ENCODE data around the gene CA12.

CA12 gene

GRCh38 chr15:63389902-63390670 is 8.4 kb upstream of the CA12 start:
- H3K36me3 Mint-ChIP-seq, result no peaks in the 10 kb centered on the region
- no peak overlapping the region for H3K27ac Mint-ChIP-seq
- H3K9me3 Mint-ChIP-seq, result no peaks in the 10 kb centered on the region
- H3K4me3 Mint-ChIP-seq, result no peak overlapping the region
- H3K4me1 Mint-ChIP-seq, result peaks cover 10% of the 10 kb centered on the region
- ATAC-seq (no peak), DNase-seq (ENCODE audit: low spot score in 2 of 2) (no peak)

DNA sequence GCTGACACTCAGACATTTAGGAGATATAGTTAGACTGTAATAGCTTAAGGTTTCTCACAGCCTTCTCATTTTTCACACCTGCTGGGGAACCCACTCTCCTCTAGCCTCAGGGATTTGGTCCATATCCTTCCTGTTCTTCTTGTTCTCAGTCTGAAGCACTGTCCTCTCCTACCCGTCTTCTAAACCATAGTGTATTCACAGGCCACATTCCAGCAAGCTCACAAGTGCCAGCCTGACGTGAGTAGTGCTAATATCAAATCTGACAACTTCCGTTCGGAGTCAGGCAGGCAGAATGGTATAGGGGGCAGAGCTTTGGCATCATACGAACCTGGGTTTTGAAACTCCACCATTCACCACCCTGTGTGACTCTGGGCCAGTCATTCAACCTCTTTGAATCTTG is 6.9 kb upstream of the CA12 start:
- Mint-ChIP-seq H3K4me1 (peaks cover 10% of the 10 kb centered on the region), H3K36me3 (no peaks in the 10 kb centered on the region), H3K9me3 (no peaks in the 10 kb centered on the region), H3K27ac (no peak overlapping the region), H3K4me3 (no peak overlapping the region)
- ATAC-seq, result no peak
- DNase-seq (ENCODE audit: low spot score in 2 of 2), result no peak

- Mint-ChIP-seq H3K4me1 (peaks cover 9% of the 10 kb centered on the region), H3K36me3 (no peaks in the 10 kb centered on the region), H3K27ac (no peak overlapping the region), H3K4me3 (no peak overlapping the region), H3K9me3 (no peaks in the 10 kb centered on the region)
- ATAC-seq, result no peak
- no peak for DNase-seq (ENCODE audit: low spot score in 2 of 2)
Observed at GRCh38 chr15:63387748-63388493, 6.3 kb upstream of the CA12 start.

- Mint-ChIP-seq H3K9me3 (no peaks in the 10 kb centered on the region), H3K4me3 (no peak overlapping the region), H3K4me1 (peaks cover 9% of the 10 kb centered on the region), H3K36me3 (no peaks in the 10 kb centered on the region), H3K27ac (no peak overlapping the region)
- DNase-seq (ENCODE audit: low spot score in 2 of 2), result no peak
- no peak for ATAC-seq
Observed at GRCh38 chr15:63385911-63386531, 4.4 kb upstream of the CA12 start.

- no peak overlapping the region for H3K4me3 Mint-ChIP-seq
- no peak overlapping the region for H3K27ac Mint-ChIP-seq
- H3K4me1 Mint-ChIP-seq, result peaks cover 13% of the 10 kb centered on the region
- DNase-seq (ENCODE audit: low spot score in 2 of 2), result no peak
- H3K36me3 Mint-ChIP-seq, result no peaks in the 10 kb centered on the region
- H3K9me3 Mint-ChIP-seq, result no peaks in the 10 kb centered on the region
- no peak for ATAC-seq
Observed at GRCh38 chr15:63384906-63385305, 3.3 kb upstream of the CA12 start.

GRCh38 chr15:63382966-63383710 is 1.5 kb upstream of the CA12 start:
- ATAC-seq (peak; percentile 52), DNase-seq (ENCODE audit: low spot score in 2 of 2) (no peak)
- no peaks in the 10 kb centered on the region for H3K9me3 Mint-ChIP-seq
- no peak overlapping the region for H3K4me3 Mint-ChIP-seq
- H3K36me3 Mint-ChIP-seq, result no peaks in the 10 kb centered on the region
- H3K4me1 Mint-ChIP-seq, result peaks cover 13% of the 10 kb centered on the region
- no peak overlapping the region for H3K27ac Mint-ChIP-seq

DNA sequence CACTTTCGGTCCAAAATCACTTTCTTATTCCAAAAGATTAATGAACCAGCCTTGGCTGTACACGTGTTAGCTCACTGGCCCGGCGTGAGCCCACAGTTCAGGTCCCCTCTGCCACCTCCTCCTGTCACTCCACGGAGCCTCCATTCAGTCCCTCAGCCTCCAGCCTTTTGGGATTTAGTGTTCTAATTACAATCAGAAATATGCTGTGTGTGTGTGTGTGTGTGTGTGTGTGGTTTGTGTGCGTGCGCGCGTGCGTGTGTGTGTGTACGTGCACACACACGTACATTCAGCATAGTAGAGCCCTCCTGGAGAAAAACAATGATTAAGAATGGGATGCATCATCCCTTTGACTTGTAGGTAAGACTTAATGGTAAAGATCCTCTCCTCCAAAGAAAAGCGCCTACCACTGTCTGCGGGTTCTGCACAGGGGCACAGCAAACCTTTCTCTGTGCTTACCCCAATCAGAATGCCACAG is 801 bp downstream of the CA12 start:
- Mint-ChIP-seq H3K9me3 (no peaks in the 10 kb centered on the region), H3K4me3 (peak overlapping the region; percentile 55), H3K27ac (no peak overlapping the region), H3K36me3 (no peaks in the 10 kb centered on the region), H3K4me1 (peaks cover 23% of the 10 kb centered on the region)
- DNase-seq (ENCODE audit: low spot score in 2 of 2) (no peak), ATAC-seq (no peak)

GRCh38 chr15:63380151-63380807 is 1.4 kb downstream of the CA12 start:
- DNase-seq (ENCODE audit: low spot score in 2 of 2) (no peak), ATAC-seq (no peak)
- no peak overlapping the region for H3K4me3 Mint-ChIP-seq
- no peaks in the 10 kb centered on the region for H3K36me3 Mint-ChIP-seq
- H3K27ac Mint-ChIP-seq, result no peak overlapping the region
- peaks cover 29% of the 10 kb centered on the region for H3K4me1 Mint-ChIP-seq
- no peaks in the 10 kb centered on the region for H3K9me3 Mint-ChIP-seq

DNA sequence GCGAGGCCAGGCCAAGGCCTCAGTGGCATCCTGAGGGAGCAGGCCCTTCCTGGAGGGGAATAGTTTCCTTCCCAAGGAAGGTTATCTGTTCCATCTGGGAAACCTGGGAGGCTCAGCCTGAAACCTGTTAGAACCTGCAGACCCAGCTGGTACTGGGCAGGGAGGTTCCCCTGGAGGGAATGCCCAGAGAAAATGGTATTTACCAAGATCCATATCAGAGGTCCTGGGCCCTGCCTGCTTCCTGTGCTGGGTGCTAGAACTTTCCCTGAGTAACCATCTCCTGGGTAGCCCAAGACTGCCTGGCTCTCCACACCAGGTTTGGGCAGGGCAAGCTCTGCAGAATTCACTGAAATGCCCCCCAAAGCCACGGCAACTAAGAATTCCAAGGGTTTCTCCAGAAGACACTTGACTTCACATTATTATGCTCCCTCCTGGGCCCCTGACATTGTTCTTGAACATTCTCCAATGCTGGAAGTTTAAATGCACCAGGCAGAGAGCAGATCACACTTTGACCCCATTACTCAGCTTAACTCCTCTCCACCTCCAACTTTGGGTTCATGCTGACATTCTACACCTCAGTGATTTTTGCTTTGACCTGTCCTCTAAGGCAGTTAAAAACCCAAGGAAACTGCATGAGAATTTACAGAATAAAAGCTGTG is 2.0 kb downstream of the CA12 start:
- H3K9me3 Mint-ChIP-seq, result no peaks in the 10 kb centered on the region
- no peak for DNase-seq (ENCODE audit: low spot score in 2 of 2)
- no peak overlapping the region for H3K27ac Mint-ChIP-seq
- ATAC-seq, result no peak
- no peaks in the 10 kb centered on the region for H3K36me3 Mint-ChIP-seq
- peaks cover 35% of the 10 kb centered on the region for H3K4me1 Mint-ChIP-seq
- H3K4me3 Mint-ChIP-seq, result no peak overlapping the region

DNA sequence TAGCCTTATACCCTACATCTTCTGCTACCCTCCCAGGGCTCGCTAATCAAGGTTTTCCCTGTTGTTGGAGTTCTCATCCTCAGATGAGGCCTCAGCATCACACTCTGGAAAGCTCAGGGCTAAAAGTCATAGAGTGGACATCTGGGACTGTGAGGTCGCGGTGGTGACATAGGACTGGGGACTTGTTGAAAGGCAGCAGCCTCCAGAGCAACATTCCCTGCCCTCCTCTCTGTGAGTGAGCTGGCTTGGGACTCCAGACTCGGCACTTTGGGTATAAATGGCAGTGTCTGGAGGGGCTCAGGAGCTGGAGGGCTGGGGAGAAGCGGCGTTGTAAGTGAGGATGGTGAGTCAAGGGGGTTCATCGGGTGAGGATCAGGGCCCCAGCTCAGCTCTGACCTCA is 2.7 kb downstream of the CA12 start:
- ATAC-seq (no peak), DNase-seq (ENCODE audit: low spot score in 2 of 2) (no peak)
- no peaks in the 10 kb centered on the region for H3K36me3 Mint-ChIP-seq
- H3K27ac Mint-ChIP-seq, result no peak overlapping the region
- peaks cover 42% of the 10 kb centered on the region for H3K4me1 Mint-ChIP-seq
- H3K4me3 Mint-ChIP-seq, result no peak overlapping the region
- H3K9me3 Mint-ChIP-seq, result no peaks in the 10 kb centered on the region

- H3K4me3 Mint-ChIP-seq, result peak overlapping the region; percentile 34
- H3K27ac Mint-ChIP-seq, result peak overlapping the region; percentile 23
- H3K36me3 Mint-ChIP-seq, result no peaks in the 10 kb centered on the region
- ATAC-seq (peak; percentile 75), DNase-seq (ENCODE audit: low spot score in 2 of 2) (peak; percentile 26 to 67)
- peaks cover 47% of the 10 kb centered on the region for H3K4me1 Mint-ChIP-seq
- no peaks in the 10 kb centered on the region for H3K9me3 Mint-ChIP-seq
Observed at GRCh38 chr15:63374686-63375520, 6.7 kb downstream of the CA12 start.

- H3K4me1 Mint-ChIP-seq, result peaks cover 47% of the 10 kb centered on the region
- DNase-seq (ENCODE audit: low spot score in 2 of 2) (no peak), ATAC-seq (no peak)
- peak overlapping the region; percentile 23 for H3K27ac Mint-ChIP-seq
- no peaks in the 10 kb centered on the region for H3K36me3 Mint-ChIP-seq
- H3K4me3 Mint-ChIP-seq, result peak overlapping the region; percentile 34
- no peaks in the 10 kb centered on the region for H3K9me3 Mint-ChIP-seq
Observed at GRCh38 chr15:63373866-63374548, 7.6 kb downstream of the CA12 start.

GRCh38 chr15:63373330-63373729 is 8.3 kb downstream of the CA12 start:
- Mint-ChIP-seq H3K27ac (no peak overlapping the region), H3K4me3 (no peak overlapping the region), H3K9me3 (no peaks in the 10 kb centered on the region), H3K4me1 (peaks cover 47% of the 10 kb centered on the region), H3K36me3 (no peaks in the 10 kb centered on the region)
- DNase-seq (ENCODE audit: low spot score in 2 of 2) (no peak), ATAC-seq (no peak)

Measured in stimulated activated effector memory CD8-positive, alpha-beta T cell treated with anti-CD3 and anti-CD28 coated beads, Interleukin-12 subunit alpha, Interleukin-12 subunit beta, amount 100 ng/mL, for 72 hours (primary cell).